GM21515 (cell line): ENCODE measurements around the gene ATP8A2.

Experiments used
- ATAC-seq: cut with Tn5 transposase; IDR thresholded peaks from one replicate; pipeline ENCODE4 v1.9.1; 2021; ENCODE audit not compliant: unreplicated experiment

The ATP8A2 gene

DNA sequence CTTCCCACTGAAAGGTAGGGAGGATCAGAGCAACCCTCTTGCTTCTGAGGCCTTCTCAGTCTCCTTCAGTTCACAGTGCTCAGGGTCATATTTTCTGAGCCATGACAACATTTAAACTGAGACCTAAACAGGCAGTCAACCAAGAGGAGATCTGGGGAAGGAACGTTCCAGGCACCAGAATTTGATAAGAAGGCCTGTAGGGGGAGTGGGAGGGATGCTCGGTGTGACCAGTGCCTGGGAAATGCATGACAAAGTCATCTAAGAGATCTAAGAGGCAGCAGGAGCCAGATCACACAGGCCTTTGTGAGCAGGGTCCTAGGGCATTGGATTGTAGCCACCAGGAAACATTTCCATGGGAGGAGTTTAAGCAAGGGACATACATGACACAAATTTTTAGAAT is 608.5 kb downstream of the ATP8A2 start:
- no peak for ATAC-seq

DNA sequence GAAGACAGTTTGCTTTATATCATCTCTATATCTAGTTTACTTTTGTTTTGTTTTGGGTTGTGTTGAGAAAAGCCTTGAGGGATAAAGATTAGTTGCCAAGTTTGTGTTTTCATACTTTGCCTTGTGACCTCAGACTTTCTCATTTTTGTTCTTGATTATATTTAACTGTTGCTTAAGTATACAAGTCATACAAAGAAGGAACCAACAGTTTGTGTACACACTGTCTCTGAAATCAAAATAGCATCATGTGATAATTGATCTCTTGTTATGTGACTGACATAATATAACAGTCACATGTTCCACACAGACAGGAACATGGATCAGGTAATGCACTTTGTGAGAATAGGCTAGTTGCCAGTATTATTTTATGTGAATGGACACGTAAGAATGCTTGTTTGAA is 609.3 kb downstream of the ATP8A2 start:
- no peak for ATAC-seq

DNA sequence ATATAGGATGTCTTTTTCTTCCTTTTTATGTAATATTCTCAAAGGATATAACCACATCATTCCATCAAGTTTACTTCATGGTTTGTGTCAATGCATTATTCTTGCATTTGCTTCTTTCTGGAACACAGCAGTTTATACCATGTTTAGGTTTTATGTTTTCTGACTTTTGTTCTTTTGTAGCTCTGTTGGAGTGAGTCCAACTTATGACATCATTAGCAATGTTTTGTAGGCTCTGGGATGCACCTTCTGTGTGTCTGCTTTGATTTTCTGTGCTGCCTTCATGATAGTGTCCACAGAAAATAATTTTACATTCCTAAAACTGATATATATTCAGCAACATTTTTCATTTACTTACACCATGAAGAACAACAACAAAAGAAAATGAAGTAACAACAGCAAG is 611.1 kb downstream of the ATP8A2 start:
- no peak for ATAC-seq

DNA sequence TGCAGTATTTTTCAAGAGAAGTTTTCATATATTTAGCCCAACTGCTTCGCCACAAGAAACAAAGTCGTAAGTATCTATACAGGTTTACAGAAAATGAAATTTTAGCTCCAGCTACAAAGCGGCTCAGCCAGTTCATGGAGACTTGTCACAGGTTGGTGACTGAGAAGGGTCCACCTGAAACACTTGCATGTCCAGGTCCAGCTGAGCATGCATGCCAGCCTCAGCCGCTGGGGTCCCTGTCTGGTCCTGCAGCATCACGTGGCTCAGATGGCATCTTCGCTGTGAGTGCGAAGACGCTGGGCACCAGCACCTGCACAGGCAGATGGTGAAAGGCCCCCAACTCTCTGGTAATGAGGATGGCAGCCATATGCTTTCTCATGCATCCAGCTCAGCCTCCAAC is 616.2 kb downstream of the ATP8A2 start:
- ATAC-seq = no peak

DNA sequence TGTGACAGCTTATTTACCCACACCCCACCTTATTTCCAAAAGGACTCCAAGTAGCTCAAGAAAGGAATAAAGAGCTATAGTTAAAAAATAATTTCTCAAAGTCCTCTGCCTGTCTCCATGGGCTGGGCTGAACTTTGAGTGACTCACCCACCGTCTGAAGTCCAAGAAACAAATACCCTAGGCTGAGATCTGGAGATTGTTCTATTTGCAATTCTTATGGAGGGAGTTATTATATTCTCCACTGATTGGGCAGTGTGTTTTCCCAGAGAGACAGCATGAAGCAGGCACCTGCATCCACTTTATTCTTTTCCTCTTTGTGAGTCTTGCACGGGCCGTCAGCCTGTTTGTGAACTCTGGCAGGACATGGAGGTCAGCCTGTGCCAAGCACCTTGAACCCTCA is 616.9 kb downstream of the ATP8A2 start:
- ATAC-seq = no peak

DNA sequence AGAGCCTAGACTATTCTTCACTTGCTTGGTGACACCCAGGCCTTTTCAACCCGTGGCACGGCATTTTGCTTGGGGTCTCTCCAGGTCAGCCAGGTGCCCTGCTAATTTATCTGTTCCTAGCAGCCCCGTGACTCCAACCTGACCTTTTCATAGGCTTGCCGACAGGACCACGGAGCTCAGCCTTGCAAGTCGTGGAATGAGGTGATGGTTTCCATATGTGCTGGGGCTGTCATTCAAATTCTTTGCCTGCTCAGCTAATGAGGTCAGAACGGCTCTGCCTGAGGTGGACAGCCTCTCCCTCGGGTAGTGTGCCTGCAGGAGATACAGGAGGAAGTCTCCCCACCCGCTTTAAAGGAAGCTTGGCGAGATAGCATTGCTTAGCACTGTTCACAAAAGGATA is 619.0 kb downstream of the ATP8A2 start:
- ATAC-seq = no peak

DNA sequence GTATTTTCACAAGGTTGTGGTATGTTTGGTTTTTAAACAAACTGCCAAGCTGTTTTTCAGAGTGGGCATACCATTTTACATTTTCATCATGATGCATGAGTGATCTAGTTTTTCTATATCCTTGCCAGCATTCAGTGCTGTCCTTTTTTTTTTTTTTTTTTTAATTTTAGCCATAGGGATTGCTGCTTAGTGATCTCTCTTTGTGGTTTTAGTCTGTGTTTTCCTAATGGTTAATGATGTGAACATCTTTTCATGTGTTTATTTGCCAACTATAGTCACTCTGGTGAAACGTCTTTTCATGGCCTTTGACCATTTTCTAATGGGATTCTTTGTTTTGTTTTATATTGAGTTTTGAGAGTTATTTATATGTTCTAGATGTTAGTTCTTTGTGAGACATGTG is 620.3 kb downstream of the ATP8A2 start:
- ATAC-seq = no peak

DNA sequence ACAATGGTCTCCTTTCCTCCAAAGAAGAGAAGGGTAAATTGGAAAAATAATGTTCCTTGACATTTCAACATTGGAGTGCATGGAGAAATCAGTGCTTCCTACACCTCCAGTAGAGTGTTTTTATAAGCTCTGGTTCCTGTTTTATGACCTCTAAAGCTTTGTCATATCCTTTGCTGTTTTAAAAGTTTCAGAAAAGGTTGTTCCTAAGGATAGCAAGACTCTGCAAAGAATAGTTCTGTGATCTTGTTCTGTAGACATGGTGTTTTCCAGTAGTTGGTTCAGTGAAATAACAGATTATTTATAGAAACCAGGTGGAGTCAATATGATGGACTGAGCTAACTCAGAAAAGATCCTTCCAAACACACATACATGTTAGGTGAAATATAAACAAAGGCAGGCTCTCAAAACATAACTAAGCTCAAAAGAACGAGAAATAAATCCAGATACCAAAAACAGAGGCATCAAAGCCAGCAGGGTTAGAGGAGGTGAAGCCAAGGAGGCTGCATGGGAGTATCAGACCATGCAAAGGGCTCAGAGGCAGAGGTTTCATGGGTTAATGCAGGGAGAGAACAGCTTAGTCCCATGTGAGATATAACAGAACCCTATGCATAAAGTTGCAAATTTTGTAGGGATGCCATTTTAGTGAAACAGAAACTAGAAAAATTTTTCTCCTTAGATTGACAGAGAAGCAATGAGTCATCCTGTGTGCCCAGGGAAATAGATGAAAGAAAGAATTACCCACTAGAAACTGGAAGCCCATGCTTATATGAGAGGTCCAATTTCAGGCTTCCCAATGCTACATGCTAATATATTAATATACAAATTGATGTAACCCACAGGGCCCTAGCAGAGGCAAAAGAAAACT is 635.7 kb downstream of the ATP8A2 start:
- ATAC-seq = no peak

DNA sequence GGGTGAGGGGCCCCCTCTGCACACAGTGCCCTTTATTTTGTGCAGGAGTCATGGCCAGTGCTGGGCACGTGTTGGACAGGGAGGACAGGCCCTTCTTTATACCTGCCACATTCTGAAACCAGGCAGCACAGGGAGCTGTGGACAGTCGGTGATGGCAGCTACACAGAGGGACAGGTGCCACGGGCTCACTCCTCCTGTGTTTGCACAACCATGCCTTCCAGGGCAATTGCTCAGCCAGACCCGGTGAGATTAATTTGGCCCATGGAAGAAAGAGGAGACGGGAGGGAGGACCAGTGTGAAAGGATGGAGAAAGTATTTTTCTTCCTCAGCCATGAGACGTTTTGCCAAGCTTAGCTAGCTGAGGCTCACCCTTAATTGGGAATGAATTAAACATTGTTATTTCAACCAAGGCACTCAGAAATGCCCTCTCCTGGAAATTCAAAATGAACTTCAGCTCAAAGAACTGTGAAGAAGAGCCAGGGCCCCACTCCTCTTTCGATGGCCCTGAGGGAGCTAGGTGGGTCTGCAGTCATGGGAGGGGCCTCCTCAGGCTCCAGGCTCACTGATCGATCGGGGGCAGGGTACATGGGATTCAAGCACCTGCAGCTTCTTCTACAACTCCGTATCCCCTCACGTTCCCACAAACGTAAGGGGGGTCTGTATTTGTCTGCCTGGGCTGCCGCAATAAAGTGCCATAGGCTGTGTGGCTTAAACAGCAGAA is 638.9 kb downstream of the ATP8A2 start:
- ATAC-seq = no peak

DNA sequence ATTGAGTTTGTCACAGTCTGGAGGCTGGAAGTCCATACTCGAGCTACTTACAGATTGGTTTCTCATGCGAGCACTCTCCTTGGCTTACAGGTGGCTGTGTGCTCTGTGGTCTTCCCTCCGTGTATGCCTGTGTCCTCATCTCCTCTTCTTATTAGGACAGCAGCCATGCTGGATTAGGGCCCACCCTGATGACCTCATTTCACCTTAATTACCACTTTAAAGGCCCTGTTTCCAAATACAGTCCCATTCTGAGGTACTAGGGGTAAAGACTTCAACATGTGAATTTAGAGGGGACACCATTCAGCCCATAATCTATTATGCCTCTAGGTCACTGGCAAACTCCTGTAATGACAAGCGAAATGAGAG is 639.4 kb downstream of the ATP8A2 start:
- ATAC-seq = no peak

DNA sequence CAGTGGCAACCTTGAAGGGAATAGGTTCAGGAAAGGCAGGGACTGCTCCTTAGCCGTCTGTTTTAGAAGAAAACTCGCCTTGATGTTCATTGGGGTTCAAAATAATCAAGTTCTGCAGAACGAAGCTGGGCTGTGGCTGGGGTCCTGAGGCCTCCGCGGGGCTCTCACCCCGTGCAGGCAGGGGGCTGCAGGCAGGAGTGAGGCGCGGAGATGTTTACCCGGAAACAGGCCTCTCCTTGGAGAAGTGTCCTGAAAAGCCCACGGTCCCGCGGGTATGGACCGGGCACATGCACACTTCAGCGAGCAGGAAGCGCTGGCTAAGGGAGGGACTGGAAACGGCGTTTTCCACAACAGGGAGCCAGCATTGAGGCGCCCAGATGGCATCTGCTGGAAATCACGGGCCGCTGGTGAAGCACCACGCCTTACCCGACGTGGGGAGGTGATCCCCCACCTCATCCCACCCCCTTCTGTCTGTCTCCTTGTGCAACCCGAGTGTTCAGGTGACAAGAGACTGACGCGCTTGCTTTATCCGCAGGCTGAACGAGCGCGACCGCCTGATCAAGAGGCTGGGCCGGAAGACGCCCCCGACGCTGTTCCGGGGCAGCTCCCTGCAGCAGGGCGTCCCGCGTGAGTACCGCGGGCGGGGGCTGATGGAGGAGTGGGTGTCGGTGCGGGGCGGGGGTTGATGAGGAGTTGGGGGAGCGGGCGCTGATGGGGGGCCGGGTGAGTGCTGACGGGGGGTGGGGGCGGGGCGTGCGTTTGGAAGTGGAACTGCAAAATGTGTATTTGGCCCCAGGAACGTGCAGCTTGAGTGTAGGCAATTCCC is 640.4 kb downstream of the ATP8A2 start:
- ATAC-seq = no peak

DNA sequence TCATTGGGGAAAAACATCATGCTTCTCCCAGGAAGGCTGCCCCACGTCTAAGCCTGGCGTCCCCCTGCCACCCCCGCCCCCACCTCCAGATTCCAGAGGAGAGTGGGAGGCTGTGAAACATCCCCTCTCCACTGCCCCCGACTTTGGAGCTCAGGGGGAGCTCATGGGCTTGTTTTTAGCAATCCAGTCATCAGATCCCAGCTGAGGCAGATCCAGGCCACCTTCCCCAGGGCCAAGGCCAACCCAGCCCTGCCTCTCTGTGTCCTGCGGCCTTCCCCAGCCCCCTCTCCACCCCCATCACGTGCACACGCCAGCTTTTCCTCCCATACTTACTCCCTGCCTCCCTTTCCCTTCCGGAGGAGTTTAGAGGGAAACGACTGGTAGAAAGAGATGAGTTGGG is 641.2 kb downstream of the ATP8A2 start:
- no peak for ATAC-seq

DNA sequence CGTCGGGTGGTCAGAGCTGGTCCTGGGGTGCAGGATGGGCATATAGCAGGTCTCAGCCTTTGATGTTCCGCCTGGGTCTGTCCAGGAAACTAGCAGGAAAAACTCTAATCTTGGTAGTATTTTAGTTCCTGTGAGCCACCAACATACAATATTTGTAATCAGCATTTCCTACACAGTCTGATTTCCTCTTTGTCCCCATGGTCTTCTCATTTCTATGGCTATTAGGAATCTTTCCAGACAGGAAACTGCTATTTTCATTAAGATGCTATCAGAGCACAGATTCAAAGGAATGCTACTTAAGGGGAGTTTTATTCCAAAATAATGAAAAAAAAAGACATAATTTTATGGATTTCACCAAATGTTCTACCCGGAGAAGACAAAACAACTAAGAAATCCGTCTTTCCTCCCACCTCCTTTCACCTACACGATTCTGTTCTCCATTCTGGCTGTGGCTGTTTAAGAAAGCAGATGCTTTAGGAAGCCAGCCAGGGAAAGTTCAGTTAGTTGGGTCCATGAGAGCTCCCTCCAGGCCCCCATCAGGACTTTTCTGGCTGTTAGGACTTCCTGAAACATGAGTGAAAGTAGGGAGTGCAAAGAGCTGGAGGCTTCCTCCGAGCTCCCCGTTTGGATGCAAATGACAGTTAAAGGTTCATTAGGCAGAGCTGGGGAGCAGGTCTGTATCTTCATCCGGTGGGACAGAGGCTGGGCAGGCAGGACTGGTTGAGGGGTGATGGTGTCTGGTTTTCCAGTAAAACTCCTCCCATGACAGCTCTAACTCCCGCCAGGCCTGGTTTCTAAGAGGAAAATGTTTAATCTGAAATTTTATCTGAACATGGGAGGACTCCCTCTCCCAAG is 643.7 kb downstream of the ATP8A2 start:
- no peak for ATAC-seq

DNA sequence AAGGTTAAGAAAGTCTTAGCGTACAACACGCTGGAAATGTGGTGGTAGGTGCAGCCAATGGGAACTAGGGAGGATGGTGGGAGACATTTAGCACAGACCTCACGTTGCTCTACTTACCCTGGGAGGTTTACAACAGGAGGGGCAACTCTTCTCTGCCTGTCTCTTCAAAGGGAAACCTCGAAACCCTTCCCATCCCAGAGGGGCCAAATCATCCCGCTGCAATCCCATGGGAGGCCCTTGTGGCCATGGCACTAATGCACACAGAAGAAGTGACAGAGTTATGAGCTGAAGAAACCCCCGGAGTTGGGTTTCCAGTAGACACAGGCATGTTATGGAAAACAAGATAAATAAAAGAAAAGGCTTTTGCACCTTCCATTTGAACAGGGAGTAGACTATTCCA is 644.4 kb downstream of the ATP8A2 start:
- no peak for ATAC-seq

DNA sequence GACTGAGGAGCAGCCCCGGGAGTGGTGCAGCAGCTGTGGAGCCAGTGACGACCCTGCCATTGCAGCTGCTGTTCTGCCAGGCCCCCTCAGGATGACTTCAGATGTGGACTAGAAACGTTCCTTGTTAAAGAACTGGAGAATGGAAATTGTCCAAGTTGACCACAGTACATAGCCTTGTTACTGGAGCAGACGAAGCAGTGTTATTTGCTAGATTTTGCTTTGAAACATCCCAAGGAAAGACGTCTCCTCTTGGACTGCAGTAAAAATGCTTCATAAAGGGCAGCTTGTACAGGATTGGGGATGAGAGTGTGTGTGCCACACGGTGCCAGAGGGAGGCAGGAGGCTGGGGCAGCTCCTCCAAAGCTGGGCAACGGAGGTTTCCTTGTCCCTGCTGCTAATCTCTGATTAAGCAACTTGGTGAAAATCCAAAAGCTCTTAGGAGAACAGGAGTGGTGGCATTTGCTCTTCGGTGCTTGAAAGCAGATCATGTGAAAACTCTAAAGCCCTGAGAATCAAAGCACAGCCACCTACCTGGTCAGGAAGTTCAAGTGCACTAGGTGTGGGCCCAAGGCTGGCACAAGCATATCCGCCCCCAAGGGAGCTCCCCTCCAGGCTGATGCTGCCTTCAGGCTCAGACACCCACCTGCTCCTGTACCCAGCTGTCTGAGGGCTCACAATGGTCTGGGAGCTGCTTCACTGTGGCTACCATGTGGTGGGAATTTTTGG is 645.6 kb downstream of the ATP8A2 start:
- no peak for ATAC-seq

DNA sequence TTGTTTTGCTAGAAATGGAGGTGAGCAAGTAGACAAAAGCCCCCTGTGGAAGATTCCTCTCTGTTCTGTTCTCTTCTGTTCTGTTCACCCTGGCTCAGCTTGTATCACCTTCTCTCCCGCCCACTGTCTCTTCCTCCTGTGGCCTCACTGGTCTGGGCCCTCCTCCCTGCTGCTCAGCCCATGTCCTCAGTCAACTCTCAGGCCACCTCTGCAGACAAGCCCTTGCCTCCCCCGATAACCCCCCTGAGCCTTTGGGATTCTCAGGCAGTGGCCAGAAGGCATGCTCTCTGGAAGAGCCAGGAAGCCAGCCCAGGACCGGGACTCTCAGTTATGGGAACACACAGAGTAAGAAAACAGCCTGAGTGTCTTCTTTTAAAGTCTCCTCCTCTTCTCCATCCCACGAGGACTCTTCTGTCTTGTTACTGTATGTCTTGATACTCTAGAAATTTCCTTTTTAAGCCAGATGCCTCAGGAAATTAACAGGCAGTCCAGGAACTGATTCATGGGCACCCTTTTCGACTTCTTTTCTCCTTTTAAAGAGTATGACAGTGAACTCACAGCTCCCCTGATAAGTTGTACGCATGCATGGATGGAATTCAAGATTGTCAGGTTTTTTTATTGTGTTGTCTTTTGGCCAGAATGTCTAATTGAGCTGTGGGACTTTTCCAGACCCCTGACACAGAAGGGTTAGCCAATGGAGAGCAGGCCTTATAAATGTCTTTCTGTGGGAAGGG is 646.3 kb downstream of the ATP8A2 start:
- ATAC-seq = no peak

DNA sequence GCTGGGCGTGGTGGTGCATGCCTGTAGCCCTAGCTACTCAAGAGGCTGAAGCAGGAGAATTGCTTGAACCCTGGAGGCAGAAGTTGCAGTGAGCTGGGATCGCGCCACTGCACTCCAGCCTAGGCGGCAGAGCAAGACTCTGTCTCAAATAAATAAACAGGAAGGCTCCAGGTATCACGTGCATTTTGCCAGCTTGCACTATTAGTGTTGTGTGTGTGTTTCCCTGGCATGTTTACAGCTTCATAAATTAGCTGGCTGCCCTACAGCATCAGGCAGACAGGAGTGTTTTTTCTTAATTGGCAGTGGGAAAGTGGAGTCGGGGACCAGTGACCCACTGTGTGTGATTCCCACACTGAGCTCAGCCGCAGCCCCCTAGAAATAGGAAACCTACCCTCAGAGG is 647.5 kb downstream of the ATP8A2 start:
- no peak for ATAC-seq

DNA sequence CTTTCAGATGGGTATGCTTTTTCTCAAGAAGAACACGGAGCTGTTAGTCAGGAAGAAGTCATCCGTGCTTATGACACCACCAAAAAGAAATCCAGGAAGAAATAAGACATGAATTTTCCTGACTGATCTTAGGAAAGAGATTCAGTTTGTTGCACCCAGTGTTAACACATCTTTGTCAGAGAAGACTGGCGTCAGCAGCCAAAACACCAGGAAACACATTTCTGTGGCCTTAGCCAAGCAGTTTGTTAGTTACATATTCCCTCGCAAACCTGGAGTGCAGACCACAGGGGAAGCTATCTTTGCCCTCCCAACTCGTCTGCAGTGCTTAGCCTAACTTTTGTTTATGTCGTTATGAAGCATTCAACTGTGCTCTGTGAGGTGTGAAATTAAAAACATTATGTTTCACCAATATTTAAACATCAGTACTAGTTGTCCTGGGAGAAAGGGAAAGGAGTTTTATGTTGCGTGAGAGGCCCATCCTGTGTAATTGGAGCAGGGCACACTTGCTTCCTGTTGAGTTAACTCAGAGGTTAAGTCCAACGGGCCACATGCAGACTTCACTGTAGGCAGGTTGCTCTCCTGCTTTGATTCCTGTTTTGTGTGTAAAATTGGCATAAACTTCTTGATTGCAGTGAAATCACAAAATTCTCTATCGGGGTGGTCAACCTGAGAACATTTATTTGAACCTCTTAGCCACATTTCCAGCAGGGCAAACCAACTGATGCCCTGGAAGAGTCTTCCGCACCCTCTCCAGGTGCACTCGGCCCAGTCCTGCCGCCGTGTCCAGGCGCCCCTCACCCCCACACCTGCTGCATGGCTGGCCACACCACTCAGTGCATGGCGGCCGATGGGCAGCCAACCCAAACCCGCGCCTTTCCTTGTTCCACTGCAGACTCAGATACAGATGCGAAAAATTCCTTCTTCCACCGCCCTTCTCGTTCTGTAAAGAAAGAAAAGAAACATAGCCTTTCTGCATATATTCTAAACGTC is 648.4 kb downstream of the ATP8A2 start:
- no peak for ATAC-seq
